ENCODE measurements around the gene PGGHG. TPM values are rescaled to one million over a fixed set of nuclear protein-coding genes. Genes with fewer than 3 reads are reported as not detected.
"Not testable (repeated sequence)": the region's sequence is repeated elsewhere in the genome, so short reads cannot be mapped to it uniquely, and the experiment has no call there.

Gene PGGHG
- total RNA-seq, 8 experiments from 2014 or later, result 0.60 to 40.6 (median 3.3) TPM

GRCh38 chr11:255816-256215, 33.1 kb upstream of the PGGHG start:
- H3K4me3 ChIP-seq, result no peak overlapping the region
- no peaks in the 10 kb centered on the region for H3K4me1 ChIP-seq (replicated peaks in 1 of 2)
- no peak for ATAC-seq (replicated peaks in 6 of 8)
- no peak overlapping the region for H3K27ac ChIP-seq
- in situ Hi-C loops (cut with MboI; ENCODE audit: low pct_unique_long_range_greater_than_20kb in 2 of 9, low sequenced_read_pairs in 9 of 9, unreplicated experiment in 9 of 9), result no loop called here
- 100% methylated on average over 1 of the region's 2 CpGs; no CpG with 5 or more reads in 9 of the 10 experiments for WGBS, 10 experiments

GRCh38 chr11:256952-257737, 31.8 kb upstream of the PGGHG start:
- no peak for ATAC-seq (replicated peaks in 6 of 8)
- H3K27ac ChIP-seq, result no peak overlapping the region
- no peaks in the 10 kb centered on the region for H3K4me1 ChIP-seq (replicated peaks in 1 of 2)
- in situ Hi-C loops (cut with MboI; ENCODE audit: low pct_unique_long_range_greater_than_20kb in 2 of 9, low sequenced_read_pairs in 9 of 9, unreplicated experiment in 9 of 9), result no loop called here
- WGBS, 10 experiments, result 40 to 82% (median 50%) methylated on average over 1 to 12 of the region's 14 CpGs; no CpG with 5 or more reads in 5 of the 10 experiments
- H3K4me3 ChIP-seq, result no peak overlapping the region

DNA sequence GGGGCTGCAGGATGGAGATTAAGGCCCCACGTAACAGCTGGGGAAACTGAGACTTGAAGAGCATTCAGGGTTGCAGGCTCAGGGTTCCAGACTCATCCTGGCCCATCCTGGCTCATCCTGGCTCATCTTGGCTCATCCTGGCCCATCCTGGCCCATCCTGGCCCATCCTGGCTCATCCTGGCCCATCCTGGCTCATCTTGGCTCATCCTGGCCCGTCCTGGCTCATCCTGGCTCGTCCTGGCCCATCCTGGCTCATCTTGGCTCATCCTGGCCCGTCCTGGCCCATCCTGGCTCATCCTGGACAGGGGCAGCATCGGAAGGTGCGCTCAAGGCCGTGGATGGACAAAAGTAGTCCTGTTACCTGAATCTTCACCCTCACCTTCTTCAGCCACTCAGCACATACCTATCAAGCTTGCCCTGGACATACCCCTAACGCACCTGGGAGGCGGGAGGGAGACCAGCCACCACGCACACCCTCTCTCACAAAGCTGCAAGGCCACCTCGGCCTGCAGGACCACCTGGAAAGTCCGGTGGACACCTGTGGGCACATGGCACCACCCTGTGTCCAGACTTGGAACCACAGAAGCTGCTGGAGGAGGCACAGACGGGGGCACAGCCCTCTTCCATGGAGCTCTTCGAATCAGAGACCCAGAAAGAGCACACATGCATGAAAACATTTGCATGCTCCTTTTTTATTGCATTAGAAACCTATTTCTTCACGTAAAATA, 31.0 kb upstream of the PGGHG start:
- H3K27ac ChIP-seq, result no peak overlapping the region
- no peaks in the 10 kb centered on the region for H3K4me1 ChIP-seq (replicated peaks in 1 of 2)
- peak in 1 of 8 experiments; percentile 54 for ATAC-seq (replicated peaks in 6 of 8)
- no peak overlapping the region for H3K4me3 ChIP-seq
- 0 to 88% (median 71%) methylated on average over 1 to 11 of the region's 15 CpGs; no CpG with 5 or more reads in 3 of the 10 experiments for WGBS, 10 experiments
- in situ Hi-C loops (cut with MboI; ENCODE audit: low pct_unique_long_range_greater_than_20kb in 2 of 9, low sequenced_read_pairs in 9 of 9, unreplicated experiment in 9 of 9), result no loop called here

- no peak for ATAC-seq (replicated peaks in 6 of 8)
- 60 to 100% (median 78%) methylated on average over 1 to 7 of the region's 10 CpGs; no CpG with 5 or more reads in 3 of the 10 experiments for WGBS, 10 experiments
- Histone ChIP-seq H3K27ac (no peak overlapping the region), H3K4me1 (replicated peaks in 1 of 2) (no peaks in the 10 kb centered on the region), H3K4me3 (no peak overlapping the region)
- in situ Hi-C loops (cut with MboI; ENCODE audit: low pct_unique_long_range_greater_than_20kb in 2 of 9, low sequenced_read_pairs in 9 of 9, unreplicated experiment in 9 of 9), result no loop called here
Measured at GRCh38 chr11:259413-259812, 29.5 kb upstream of the PGGHG start.

GRCh38 chr11:261624-262023, 27.3 kb upstream of the PGGHG start:
- H3K4me1 ChIP-seq (replicated peaks in 1 of 2), result no peaks in the 10 kb centered on the region
- WGBS, 10 experiments, result 60 to 100% (median 79%) methylated on average over 1 to 4 of the region's 4 CpGs; no CpG with 5 or more reads in 4 of the 10 experiments
- H3K4me3 ChIP-seq, result no peak overlapping the region
- H3K27ac ChIP-seq, result no peak overlapping the region
- in situ Hi-C loops (cut with MboI; ENCODE audit: low pct_unique_long_range_greater_than_20kb in 2 of 9, low sequenced_read_pairs in 9 of 9, unreplicated experiment in 9 of 9), result no loop called here
- no peak for ATAC-seq (replicated peaks in 6 of 8)

- Histone ChIP-seq H3K27ac (no peak overlapping the region), H3K4me1 (replicated peaks in 1 of 2) (no peaks in the 10 kb centered on the region), H3K4me3 (no peak overlapping the region)
- 56 to 100% (median 91%) methylated on average over 1 to 4 of the region's 13 CpGs; no CpG with 5 or more reads in 1 of the 10 experiments for WGBS, 10 experiments
- in situ Hi-C loops (cut with MboI; ENCODE audit: low pct_unique_long_range_greater_than_20kb in 2 of 9, low sequenced_read_pairs in 9 of 9, unreplicated experiment in 9 of 9), result no loop called here
- no peak for ATAC-seq (replicated peaks in 6 of 8)
Measured at GRCh38 chr11:266676-267439, 22.1 kb upstream of the PGGHG start.

GRCh38 chr11:267491-267994, 21.4 kb upstream of the PGGHG start:
- H3K4me1 ChIP-seq (replicated peaks in 1 of 2), result no peaks in the 10 kb centered on the region
- 77 to 80% methylated on average over 1 to 9 of the region's 18 CpGs; no CpG with 5 or more reads in 8 of the 10 experiments for WGBS, 10 experiments
- in situ Hi-C loops (cut with MboI; ENCODE audit: low pct_unique_long_range_greater_than_20kb in 2 of 9, low sequenced_read_pairs in 9 of 9, unreplicated experiment in 9 of 9), result no loop called here
- H3K4me3 ChIP-seq, result no peak overlapping the region
- no peak overlapping the region for H3K27ac ChIP-seq
- ATAC-seq (replicated peaks in 6 of 8), result no peak

GRCh38 chr11:268716-269145, 20.2 kb upstream of the PGGHG start:
- H3K4me3 ChIP-seq; H3K4me1 ChIP-seq (replicated peaks in 1 of 2); H3K27ac ChIP-seq; in situ Hi-C loops (cut with MboI; ENCODE audit: low pct_unique_long_range_greater_than_20kb in 2 of 9, low sequenced_read_pairs in 9 of 9, unreplicated experiment in 9 of 9): not testable (repeated sequence)
- ATAC-seq (replicated peaks in 6 of 8), result peak in 3 of 8 experiments; percentile 84 to 95 (median 93)
- 0 to 79% (median 45%) methylated on average over 2 to 13 of the region's 16 CpGs; no CpG with 5 or more reads in 2 of the 10 experiments for WGBS, 10 experiments

- peak in 3 of 8 experiments; percentile 22 to 53 (median 45) for ATAC-seq (replicated peaks in 6 of 8)
- Histone ChIP-seq H3K27ac (no peak overlapping the region), H3K4me1 (replicated peaks in 1 of 2) (no peaks in the 10 kb centered on the region), H3K4me3 (no peak overlapping the region)
- 12 to 73% (median 54%) methylated on average over 5 to 21 of the region's 21 CpGs for WGBS, 10 experiments
- in situ Hi-C loops (cut with MboI; ENCODE audit: low pct_unique_long_range_greater_than_20kb in 2 of 9, low sequenced_read_pairs in 9 of 9, unreplicated experiment in 9 of 9), result no loop called here
Measured at GRCh38 chr11:269146-269890, 19.6 kb upstream of the PGGHG start.

DNA sequence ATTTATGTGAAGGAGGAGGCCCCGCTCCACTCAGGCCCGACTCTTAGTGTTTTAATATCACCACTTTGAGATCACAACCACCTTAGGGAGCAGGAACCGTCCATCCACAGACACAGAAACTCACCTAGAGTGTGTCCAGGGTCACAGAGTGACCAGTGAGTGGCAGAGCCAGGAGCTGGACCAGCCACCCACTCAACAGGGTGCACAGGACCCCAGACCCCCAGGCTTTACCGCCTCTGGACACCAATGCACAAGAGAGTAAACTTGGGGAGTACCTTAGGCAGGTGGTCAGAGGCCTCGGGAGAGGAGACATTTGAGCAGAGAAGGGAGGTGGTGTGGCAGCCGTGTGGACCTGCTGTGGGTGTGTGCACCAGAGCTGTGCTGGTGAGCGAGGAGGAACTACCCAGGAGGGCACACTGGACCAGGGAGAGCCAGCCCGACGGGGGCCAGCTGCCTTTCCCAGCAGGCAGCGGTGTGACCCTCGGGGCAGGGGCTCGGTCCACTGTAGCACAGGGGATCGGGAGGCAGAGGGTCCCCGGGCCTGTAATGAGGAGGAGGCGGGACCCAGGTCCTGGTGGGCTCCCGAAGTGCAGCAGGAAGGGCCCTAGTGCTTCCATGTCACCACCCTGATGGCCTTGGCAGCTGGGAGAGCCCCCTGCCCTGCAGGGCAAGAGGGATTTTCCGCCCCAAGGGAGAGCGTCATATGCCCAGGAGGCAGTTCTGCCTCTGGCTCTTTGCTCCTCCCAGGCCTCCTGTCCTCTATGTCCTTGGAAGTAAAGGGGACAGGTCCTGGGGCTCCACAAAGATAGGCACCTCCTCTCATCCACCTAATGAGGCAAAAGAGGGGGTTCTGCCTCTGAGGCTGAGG, 18.2 kb upstream of the PGGHG start:
- Histone ChIP-seq H3K4me1 (replicated peaks in 1 of 2) (no peaks in the 10 kb centered on the region), H3K27ac (no peak overlapping the region), H3K4me3 (no peak overlapping the region)
- 35 to 100% (median 87%) methylated on average over 1 to 8 of the region's 18 CpGs; no CpG with 5 or more reads in 1 of the 10 experiments for WGBS, 10 experiments
- in situ Hi-C loops (cut with MboI; ENCODE audit: low pct_unique_long_range_greater_than_20kb in 2 of 9, low sequenced_read_pairs in 9 of 9, unreplicated experiment in 9 of 9), result no loop called here
- no peak for ATAC-seq (replicated peaks in 6 of 8)

DNA sequence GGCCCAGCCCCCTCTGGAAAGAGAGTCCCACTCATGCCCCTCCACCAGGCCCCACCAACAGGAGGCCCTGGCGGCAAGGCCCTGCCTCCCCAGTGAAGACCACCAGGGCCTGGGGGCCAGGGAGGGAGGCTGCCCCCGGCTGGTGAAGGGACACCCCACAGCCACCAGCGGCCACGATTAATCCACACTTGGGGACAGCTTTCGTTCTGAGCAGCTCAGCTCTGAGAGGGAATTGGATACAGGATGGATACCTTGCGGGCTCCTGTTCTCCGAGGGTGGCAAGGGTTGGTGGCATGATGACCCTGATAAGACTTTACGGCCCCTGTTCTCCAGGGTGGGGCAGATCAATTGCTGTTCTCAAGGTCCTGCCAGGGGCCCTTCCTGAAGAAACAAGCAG, 17.6 kb upstream of the PGGHG start:
- Histone ChIP-seq H3K27ac (no peak overlapping the region), H3K4me3 (no peak overlapping the region), H3K4me1 (replicated peaks in 1 of 2) (no peaks in the 10 kb centered on the region)
- no peak for ATAC-seq (replicated peaks in 6 of 8)
- in situ Hi-C loops (cut with MboI; ENCODE audit: low pct_unique_long_range_greater_than_20kb in 2 of 9, low sequenced_read_pairs in 9 of 9, unreplicated experiment in 9 of 9), result no loop called here
- 90 to 100% (median 95%) methylated on average over 1 to 3 of the region's 8 CpGs; no CpG with 5 or more reads in 6 of the 10 experiments for WGBS, 10 experiments
